ENCODE measurements around the gene MACROD1.

The MACROD1 gene

GRCh38 chr11:64128255-64129006, 37.5 kb downstream of the MACROD1 start:
- no peak for DNase-seq

GRCh38 chr11:64127267-64128072, 38.4 kb downstream of the MACROD1 start:
- no peak for DNase-seq

GRCh38 chr11:64126796-64127195, 39.1 kb downstream of the MACROD1 start:
- DNase-seq, result no peak

GRCh38 chr11:64126371-64126770, 39.5 kb downstream of the MACROD1 start:
- no peak for DNase-seq

GRCh38 chr11:64125676-64126075, 40.2 kb downstream of the MACROD1 start:
- no peak for DNase-seq

- peak; percentile 18 for DNase-seq
Observed at GRCh38 chr11:64124147-64124546, 41.8 kb downstream of the MACROD1 start.

- no peak for DNase-seq
Observed at GRCh38 chr11:64123679-64124078, 42.2 kb downstream of the MACROD1 start.

- DNase-seq, result no peak
Observed at GRCh38 chr11:64122411-64123410, 43.2 kb downstream of the MACROD1 start.

GRCh38 chr11:64121663-64122410, 44.1 kb downstream of the MACROD1 start:
- peak; percentile 96 for DNase-seq

GRCh38 chr11:64120951-64121569, 44.9 kb downstream of the MACROD1 start:
- peak; percentile 63 for DNase-seq

GRCh38 chr11:64119700-64120099, 46.2 kb downstream of the MACROD1 start:
- DNase-seq, result no peak

- no peak for DNase-seq
Observed at GRCh38 chr11:64118876-64119665, 46.8 kb downstream of the MACROD1 start.

GRCh38 chr11:64117763-64118459, 48.0 kb downstream of the MACROD1 start:
- no peak for DNase-seq

- DNase-seq, result no peak
Observed at GRCh38 chr11:64115531-64116522, 50.1 kb downstream of the MACROD1 start.

GRCh38 chr11:64114231-64114630, 51.7 kb downstream of the MACROD1 start:
- no peak for DNase-seq

GRCh38 chr11:64113462-64113780, 52.5 kb downstream of the MACROD1 start:
- DNase-seq, result no peak

GRCh38 chr11:64112771-64113461, 53.0 kb downstream of the MACROD1 start:
- no peak for DNase-seq

Measured in EL (cell line).